GM18520 (cell line): ENCODE data around the gene PDE3B.
"Not testable (repeated sequence)": the region's sequence is repeated elsewhere in the genome, so short reads cannot be mapped to it uniquely, and the experiment has no call there.

Source experiments
- ATAC-seq: cut with Tn5 transposase; IDR thresholded peaks from one replicate; pipeline ENCODE4 v1.9.1; 2021; ENCODE audit not compliant: unreplicated experiment

Gene PDE3B

DNA sequence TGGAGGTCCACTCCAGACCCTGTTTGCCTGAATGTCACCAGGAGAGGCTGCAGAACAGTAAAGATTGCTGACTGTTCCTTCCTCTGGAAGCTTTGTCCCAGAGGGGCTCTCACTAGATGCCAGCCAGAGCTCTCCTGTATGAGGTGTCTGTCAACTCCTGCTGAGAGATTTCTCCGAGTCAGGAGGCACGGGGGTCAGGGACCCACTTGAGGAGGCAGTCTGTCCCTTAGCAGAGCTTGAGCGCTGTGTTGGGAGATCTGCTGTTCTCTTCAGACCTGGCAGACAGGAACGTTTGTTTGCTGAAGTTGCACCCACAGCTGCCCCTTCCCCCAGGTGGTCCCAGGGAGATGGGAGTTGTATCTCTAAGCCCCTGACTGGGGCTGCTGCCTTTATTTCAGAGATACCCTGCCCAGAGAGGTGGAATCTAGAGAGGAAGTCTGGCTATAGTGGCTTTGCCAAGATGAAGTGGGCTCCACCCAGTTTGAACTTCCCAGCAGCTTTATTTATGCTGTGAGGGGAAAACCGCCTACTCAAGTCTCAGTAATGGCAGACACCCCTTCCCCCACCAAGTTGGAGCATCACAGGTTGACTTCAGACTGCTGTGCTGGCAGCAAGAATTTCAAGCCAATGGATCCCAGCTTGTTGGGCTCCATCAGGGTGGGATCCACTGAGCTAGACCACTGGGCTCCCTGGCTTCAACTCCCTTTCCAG lies 99.4 kb downstream of the PDE3B start:
- ATAC-seq: no peak

DNA sequence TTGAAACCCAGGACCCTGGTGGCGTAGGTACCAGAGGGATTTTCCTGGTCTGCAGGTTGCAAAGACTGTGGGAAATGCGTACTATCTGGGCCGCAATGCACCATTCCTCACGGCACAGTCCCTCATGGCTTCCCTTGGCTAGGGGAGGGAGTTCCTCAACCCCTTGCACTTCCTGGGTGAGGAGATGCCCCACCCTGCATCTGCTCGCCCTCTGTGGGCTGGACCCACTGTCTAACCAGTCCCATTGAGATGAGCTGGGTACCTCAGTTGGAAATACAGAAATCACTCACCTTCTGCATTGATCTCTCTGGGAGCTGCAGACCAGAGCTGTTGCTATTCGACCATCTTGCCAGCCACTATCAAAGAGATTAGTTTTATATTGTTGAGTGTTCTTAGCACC lies 100.1 kb downstream of the PDE3B start:
- not testable (repeated sequence) for ATAC-seq

DNA sequence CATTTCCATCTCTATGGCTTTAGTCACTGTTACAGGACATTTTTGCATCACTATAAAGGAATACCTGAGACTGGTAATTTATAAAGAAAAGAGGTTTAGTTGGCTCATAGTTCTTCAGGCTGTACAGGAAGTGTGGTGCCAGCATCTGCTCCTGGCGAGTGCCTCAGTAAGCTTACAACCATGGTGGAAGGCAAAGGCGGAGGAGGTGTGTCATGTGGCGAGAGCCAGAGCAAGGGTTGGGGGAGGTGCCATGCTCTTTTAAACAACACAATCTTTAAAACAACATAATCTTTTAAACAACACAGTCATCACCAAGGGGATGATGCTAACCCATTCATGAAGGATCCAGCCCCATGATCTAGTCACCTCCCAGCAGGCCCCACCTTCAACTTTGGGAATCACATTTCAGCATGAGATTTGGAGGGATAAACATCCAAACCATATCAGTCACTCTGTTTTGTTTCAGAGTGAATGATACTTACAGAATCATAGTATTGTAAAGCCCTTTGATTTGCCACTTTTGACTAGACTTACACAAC lies 103.3 kb downstream of the PDE3B start:
- ATAC-seq: no peak

DNA sequence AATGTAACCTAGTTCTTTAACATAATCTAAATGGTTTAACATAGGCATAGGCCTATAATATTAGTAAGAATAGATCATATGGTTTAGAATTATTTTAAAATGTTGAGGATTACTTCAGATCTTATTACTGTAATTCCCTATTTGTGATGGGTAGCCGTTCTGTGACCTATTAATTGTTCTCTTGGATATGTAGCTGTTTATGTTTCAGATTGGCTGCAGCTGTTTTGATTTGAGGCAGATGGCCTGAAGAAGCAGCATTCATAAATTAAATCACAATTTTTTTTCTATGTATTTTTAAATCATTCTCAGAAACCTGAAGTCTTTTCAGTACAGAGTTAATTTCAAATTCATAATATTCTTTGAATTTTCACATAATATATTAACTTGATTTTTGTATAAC lies 104.5 kb downstream of the PDE3B start:
- ATAC-seq: no peak

DNA sequence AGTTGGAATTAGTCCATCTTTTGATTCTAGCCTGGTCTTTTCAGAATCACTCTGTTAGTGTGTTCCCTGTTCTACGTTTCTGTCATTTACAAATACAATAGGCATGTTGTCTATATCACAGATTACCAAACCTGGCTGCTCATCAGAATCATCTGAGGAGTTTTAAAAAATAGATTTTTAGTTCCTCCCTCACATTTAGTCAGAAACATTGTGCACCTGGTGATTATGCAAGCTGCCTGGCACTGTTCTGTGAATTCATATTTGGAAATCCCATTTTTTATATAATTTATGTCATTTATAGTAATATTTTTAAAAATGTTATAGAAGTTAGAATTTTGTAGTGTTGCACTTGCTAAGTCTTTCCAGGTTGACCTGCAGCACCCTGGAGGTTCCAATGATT lies 107.3 kb downstream of the PDE3B start:
- ATAC-seq: no peak

DNA sequence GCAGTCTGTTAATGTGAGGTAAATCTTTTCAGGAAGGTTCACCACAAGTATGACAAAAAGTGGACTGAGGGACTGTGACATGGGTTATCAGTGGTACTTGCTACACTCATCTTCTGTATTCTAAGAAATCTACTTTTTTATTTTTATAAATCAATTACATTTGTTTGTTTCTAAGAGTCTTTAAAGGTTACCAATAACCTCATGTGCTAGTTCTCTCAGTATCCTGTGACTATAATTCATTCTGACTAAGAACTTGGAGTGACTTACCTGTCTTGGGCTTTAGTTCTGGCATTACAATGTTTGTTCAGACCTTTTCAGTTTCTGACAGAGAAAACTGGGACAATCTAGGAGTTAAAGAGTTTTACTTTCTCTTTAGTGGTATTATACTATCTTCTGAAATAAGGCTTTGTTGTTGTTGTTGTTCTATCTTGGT lies 108.4 kb downstream of the PDE3B start:
- ATAC-seq: no peak

DNA sequence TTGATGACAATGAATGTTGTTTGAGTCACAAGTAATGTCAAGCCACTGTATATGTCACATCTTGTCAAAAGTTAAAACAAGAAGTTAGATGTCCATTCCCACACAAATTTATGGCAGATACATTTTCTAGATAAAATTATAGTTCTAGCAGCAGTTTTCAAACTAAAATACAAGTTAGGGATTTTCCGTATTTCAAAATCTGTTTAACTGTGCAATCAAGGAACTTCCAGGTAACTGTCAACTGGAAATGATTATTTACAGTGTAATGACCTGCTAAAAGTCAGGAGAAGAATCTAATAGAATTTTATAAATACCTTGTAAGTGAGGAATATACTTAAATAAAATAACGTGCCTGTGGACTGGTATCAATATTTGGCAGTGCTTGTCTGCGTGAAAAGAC lies 111.5 kb downstream of the PDE3B start:
- no peak for ATAC-seq

DNA sequence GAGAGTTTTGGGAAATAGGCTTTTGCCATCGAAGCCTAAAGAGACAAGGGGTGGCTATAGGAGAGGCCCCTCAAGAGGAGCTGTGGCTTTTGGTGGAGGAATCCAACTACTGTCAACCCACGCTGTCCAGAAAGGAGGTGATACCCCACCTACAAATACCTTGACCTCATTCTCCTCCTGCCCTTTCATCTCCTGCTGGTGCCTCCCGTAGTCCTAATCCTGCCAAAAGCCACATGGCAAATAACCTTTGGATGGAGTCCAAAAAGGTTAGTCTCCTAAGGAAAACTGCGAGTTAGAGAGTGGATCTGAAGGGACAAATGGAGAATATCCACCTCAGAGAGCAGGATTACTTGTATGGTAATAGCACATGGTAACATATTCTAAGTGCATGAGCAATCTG lies 112.7 kb downstream of the PDE3B start:
- no peak for ATAC-seq

DNA sequence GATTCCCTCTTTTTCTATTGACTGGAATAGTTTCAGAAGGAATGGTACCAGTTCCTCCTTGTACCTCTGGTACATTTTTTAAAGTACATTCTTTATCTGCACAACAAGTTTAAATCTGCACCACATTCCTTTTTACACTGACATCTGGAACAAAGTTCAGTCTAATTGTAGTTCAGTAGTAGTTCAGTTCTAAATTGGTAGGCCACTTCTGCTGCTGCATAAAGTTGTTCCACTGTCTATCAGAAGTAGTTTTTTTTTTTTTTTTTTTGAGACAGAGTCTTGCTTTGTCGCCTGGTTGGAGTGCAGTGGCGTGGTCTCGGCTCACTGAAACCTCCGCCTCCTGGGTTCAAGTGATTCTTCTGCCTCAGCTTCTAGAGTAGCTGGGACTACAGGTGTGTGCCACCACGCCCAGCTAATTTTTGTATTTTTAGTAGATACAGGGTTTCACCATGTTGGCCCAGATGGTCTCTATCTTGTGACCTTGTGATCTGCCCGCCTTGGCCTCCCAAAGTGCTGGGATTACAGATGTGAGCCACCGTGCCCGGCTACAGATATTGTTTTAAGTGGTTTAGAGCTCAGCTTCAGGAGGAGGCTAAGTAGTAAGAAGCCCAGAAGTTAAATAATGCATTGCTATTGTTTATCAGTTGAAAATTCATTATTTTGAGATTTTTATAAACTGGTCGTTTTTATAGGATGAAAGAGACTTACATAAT lies 115.9 kb downstream of the PDE3B start:
- not testable (repeated sequence) for ATAC-seq

DNA sequence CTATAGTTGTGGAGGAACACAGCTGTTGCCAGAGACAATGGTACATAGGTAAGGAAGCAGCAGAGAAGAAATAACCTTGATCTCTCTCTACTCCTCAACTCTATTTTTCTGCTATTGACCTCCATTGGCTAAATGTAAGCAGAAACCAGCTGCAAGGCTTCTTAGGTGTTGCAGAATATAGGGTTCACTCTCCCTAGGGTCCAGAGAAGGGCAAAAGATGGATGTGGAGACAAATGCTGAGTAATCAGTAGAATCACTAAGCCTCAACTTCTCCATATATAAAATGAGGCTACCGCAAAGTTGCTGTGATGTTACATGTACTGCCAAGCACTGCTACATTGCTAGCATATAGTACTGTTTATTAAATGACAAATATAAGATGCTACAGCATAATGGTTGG lies 120.6 kb downstream of the PDE3B start:
- ATAC-seq: no peak

DNA sequence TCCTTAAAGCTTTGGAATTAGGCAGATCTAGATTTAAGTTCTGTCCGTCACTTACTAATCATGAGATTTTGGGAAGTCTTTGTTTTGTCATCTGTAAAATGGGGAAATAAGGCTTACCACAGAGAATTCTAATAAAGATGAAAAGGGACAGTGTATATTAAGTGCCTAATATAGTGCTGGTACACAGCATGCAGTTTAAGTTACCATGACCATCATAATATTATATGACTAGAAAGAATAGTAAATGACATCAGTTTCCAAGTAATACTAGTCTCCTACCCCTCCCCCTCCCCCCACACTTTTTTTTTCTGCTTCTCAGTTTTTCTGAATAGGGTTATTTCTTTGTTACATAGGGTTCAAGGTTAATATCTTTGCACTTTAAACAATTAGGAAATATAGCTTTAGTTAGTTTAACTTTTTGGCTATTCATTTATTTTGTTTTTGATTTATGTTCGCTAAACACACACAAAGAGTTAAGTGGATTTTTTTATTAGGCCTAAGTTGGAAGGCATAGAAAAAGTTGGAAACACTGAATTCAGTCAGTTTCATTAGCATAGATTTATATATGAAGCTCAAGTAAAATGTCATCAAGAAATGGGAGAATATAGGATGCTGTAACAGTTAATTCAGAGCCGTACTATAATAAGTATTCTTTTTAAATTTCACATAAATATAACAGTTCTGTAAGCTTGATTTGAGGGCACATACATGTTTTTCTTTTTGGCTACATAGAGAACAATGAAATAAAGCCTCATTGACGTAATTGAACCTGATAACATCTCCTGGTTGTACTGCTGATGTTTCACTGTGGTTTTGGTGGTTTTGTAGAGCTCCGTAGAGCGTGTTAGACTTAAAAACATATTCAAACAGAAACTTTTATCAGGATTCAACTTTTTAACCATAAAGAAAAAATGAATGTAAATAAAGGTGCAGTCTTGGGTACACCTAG lies 121.2 kb downstream of the PDE3B start:
- ATAC-seq: peak; percentile 90

DNA sequence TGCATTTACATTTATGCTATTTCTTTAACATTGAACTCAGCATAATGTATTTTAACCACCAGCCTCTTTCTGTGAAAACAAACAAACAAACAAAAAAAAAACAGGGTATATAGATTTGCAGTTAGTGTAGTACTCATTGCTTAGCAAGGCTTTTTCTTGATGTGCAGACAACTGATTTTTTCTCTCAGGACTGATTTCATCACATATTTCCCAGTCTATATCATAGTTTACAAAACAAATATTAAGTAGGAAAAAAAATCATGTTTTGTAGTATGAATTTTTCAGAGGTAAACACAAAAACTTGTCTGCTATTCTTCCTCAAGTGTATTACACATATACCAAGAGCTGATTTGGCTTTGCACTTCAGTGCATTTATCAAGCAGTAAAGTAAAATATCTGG lies 123.0 kb downstream of the PDE3B start:
- ATAC-seq: no peak

DNA sequence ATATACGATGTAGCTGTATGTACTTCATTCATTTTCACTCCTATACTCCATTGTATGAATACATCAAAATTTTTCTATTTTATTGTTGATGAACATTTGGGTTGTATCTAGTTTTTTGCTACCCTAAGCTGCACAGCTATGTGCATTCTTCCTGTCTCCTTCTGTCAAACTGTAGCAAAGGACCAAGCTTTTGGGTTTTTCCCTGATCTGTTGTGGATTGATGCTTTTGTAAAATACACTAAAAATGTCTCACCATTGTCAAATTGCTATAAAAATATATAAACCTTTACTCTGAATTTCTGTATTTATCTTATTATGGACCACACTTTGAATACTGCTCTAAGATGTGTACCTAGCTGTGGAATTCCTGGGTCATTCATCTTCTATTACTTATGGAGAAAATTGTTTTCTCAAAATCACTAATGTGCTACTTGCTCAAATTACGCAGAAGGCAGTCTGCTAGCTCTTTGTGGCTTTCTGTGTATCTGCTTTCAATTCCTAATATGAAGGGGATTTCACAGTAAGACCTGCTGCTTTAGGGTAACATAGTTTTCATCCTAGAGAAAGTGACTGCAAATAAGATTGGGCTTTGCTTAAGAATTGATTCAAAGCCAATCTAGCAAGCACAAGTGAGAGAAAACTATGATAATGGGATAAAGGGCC lies 125.1 kb downstream of the PDE3B start:
- ATAC-seq: peak; percentile 35

DNA sequence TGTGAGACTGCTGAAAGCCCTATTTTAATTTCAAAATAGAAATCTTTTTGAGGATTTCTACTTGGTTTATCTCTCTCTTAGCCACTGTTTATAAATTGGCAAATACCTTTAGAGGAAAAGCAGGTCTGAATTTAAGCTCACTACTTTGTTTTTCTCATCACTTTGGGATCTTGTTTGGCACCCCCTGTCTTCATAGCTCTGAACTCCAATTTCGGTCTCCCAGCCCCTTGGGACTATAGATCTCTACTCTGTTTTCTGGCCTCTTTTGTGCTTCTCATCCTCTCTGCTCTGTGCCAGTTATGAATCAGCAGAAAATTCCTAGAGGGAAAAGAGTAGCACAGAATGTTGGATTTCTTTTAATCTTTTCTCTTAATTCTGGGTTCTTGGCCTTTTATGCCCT lies 130.2 kb downstream of the PDE3B start:
- ATAC-seq: no peak

DNA sequence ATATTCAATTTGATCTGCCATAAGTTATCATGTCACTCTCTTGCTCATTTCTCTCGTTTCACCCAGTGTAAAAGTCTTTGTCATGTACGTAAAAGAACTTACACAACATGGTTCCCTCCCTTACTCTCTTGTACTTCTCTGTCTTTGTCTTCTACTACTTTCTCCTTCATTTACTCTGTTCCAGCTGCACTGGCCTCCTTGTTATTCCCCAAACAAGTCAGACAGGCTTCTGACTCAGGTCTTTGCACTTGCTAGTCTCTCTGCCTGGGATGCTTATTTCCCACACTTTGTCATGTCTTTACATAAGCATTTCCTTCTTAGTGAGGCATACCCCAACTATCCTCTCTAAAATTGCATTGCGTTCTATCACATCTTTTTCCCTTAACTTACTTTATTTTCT lies 131.1 kb downstream of the PDE3B start:
- no peak for ATAC-seq

DNA sequence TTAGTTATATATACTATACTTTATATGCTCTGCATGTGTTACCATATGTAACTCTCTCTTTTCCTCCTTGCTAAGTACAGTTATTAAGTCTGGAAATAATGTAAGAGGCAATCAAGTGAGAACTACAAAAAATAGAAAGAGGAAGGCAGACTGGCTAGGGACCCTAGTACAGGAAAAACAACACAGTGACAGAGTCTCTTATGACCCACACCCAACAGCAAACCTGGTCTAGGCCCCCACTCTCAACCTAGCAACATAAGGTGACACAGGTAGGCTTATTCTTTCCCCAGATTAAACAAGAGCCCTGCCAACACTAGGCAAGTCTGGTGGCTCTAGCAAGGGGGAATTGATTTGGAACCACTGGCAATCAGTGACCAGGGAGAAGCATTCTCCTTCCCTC lies 132.3 kb downstream of the PDE3B start:
- no peak for ATAC-seq

DNA sequence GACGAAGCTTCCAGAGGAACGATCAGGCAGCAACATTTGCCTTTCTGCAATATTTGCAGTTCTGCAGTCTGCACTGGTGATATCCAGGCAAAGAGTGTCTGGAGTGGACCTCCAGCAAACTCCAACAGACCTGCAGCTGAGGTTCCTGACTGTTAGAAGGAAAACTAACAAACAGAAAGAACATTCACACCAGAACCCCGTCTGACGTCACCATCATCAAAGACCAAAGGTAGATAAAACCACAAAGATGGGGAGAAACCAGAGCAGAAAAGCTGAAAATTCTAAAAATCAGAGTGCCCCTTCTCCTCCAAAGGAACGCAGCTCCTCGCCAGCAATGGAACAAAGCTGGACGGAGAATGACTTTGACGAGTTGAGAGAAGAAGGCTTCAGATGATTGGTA lies 134.9 kb downstream of the PDE3B start:
- ATAC-seq: not testable (repeated sequence)

DNA sequence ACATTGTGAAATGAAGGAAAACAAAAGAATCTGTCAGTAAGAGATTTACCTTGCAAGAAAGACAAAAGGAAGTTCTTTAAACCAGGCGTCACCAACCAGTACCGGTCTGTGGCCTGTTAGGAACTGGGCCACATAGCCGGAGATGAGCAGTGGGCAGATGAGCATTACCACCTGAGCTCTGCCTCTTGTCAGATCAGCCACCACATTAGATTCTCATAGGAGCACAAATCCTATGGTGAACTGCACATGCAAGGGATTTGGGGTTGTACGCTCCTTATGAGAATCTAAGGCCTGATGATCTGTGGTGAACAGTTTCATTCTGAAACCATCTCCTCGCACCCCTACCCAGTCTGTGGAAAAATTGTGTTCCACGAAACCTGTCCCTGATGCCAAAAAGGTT lies 140.2 kb downstream of the PDE3B start:
- no peak for ATAC-seq

DNA sequence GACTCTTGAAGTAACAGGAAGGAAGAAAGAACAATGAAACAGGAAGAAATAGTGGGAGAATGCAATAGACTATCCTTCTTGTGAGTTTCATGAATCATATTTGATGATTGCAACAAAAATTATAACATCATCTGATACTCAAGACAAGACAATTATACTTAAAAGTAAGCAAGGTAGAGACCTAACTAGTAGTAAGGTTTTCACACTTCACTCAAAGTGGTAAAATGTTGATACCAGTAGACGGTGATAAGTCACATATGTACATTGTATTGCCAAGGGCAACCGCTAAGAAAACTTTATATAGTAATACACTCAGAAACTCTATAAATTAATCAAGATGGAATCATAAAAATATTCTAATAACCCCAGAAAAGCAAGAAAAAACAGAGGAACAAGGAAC lies 140.6 kb downstream of the PDE3B start:
- no peak for ATAC-seq

DNA sequence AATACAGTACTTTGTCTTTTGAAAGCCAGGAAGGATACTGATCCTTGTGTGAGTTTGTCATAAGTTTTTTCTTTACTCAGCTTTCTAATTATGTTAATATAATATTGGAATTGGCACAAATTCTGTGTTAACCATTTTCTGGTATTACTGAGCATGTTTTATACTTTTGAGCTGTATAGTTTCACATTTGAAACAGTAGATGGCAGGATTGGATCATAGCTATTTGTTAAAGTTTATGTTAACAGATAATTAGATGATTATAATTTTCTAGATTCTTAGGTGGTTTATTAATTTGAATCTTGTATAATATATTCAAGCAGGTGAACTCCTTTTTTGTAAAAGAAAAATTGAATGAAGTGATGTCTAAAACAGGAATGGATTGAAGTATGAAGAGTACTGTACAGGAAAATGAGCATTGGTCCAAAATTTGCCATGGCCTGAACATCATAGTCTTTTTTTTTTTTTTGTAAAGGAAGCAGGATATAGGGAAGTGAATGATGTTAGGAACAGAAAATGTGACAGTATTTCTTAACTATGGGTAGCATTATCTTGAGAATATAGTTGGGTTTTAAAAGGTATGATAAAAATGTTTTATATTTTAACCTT lies 146.4 kb downstream of the PDE3B start:
- no peak for ATAC-seq
